IPS-15b (cell line): ENCODE measurements around the gene CCBE1.

Source experiments
- H3K27me3 ChIP-seq: one replicate; pipeline ENCODE4 v1.6.1; 2013; ENCODE audit warnings: low read length; ENCODE audit not compliant: control insufficient read depth, insufficient read depth
- H3K36me3 ChIP-seq: one replicate; pipeline ENCODE4 v1.6.1; 2013; ENCODE audit warnings: low read length; ENCODE audit not compliant: control insufficient read depth, insufficient read depth
- H3K4me1 ChIP-seq: one replicate; pipeline ENCODE4 v1.6.1; 2013; ENCODE audit warnings: mild to moderate bottlenecking, low read length; ENCODE audit not compliant: control insufficient read depth, insufficient read depth
- H3K4me3 ChIP-seq: one replicate; pipeline ENCODE4 v1.5.1; 2013; ENCODE audit warnings: low read depth, low read length
- H3K9ac ChIP-seq: one replicate; pipeline ENCODE4 v1.6.1; 2013; ENCODE audit warnings: low read depth, mild to moderate bottlenecking, low read length
- H3K9me3 ChIP-seq: one replicate; pipeline ENCODE4 v1.6.1; 2013; ENCODE audit warnings: mild to moderate bottlenecking, low read length; ENCODE audit not compliant: control insufficient read depth, insufficient read depth

Gene CCBE1

DNA sequence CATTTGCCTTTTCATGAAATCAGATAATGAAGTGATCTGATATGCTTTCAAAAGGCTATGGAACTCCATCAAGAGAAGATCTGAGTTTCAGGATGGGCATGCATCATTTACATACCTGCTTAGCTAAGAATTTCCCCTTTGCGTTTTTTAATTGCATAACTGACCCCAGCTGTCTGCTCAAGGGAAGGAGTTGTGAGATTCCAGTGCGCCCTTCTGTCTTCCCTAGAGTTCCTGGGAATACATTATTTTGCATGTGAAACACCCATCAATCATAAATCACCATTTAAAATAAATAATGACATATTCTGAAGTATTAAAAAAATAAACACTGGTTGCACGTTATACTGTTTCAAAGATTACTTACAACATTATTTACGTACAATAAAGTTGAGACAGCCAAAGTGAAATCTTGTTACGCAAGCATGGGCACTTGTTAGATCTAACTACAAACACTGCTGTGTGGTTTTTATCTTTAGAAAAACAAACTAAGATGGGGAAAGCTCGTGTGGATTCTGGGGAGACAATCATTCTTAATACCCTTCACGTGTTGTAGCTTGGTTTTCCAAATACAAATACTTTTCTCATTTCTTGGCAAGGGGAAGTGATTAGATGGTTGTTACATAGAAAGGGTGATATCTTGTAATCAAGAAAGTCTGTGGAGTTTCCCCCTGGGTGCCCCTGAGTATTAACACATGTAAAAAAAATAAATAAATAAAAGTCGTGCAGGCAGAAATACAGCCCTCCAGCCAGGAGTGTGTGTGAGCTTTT lies 212.5 kb downstream of the CCBE1 start:
- no peaks in the 10 kb centered on the region for H3K4me1 ChIP-seq
- no peaks in the 10 kb centered on the region for H3K36me3 ChIP-seq
- H3K9ac ChIP-seq, result no peak overlapping the region
- no peaks in the 10 kb centered on the region for H3K9me3 ChIP-seq
- H3K4me3 ChIP-seq, result no peak overlapping the region
- H3K27me3 ChIP-seq, result no peaks in the 10 kb centered on the region

DNA sequence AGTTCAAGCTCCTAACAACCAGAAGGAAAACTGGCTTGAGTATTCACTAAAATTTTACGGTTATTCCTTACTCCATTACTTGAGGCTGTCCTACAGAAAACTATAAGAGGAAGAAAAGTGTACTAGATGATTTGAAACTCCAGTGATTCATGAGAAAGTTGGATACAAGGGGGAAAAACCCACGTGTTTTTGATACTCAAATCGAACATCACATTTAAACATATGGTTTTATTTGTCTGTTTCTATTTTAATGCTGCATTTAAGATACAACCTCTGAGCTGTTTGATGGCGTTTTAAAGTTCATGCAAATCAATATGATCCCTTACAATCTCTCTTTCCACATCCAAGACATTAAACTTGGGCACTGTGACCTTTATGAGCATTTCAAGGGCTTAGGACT lies 213.1 kb downstream of the CCBE1 start:
- no peak overlapping the region for H3K9ac ChIP-seq
- H3K9me3 ChIP-seq, result no peaks in the 10 kb centered on the region
- no peaks in the 10 kb centered on the region for H3K4me1 ChIP-seq
- H3K36me3 ChIP-seq, result no peaks in the 10 kb centered on the region
- H3K4me3 ChIP-seq, result no peak overlapping the region
- no peaks in the 10 kb centered on the region for H3K27me3 ChIP-seq

DNA sequence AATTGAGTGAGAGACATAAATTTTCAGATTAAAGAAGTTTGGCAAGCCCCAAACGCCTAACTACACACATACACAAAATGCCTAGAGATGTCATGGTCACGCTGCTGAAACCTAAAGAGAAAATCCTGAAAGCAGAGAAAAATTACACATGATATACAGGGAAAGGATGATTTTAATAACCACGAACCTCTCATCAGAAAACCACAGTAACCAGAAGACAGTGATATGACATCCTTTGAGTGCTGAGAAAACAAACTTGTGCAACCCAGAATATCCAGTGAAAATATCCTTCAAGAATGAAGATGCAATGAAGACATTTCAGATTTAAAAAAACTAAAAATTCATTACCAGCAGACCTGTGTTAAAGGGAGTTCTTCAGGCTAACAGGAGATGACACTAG lies 215.8 kb downstream of the CCBE1 start:
- H3K9me3 ChIP-seq, result no peaks in the 10 kb centered on the region
- H3K27me3 ChIP-seq, result no peaks in the 10 kb centered on the region
- H3K9ac ChIP-seq, result no peak overlapping the region
- H3K4me3 ChIP-seq, result no peak overlapping the region
- no peaks in the 10 kb centered on the region for H3K36me3 ChIP-seq
- no peaks in the 10 kb centered on the region for H3K4me1 ChIP-seq

DNA sequence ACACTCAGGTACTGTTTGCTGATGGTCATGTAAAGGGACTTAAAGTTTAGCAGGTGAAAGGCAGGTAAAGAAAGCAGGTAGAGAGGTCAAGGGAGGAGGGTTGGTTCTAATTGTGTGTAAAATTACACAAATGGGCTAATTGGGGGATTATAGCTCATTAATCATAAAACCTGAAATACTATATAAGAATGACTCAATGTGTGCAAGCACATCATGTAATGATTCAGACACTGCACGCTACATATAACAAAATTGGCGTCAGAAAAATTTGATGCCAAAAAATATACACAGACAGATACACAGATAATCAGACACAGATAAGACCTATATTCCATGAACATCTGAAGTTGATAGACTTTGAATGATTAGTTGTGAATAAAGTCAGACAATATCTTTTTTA lies 217.4 kb downstream of the CCBE1 start:
- Histone ChIP-seq H3K9ac (no peak overlapping the region), H3K27me3 (no peaks in the 10 kb centered on the region), H3K9me3 (no peaks in the 10 kb centered on the region), H3K4me3 (no peak overlapping the region), H3K4me1 (no peaks in the 10 kb centered on the region), H3K36me3 (no peaks in the 10 kb centered on the region)

DNA sequence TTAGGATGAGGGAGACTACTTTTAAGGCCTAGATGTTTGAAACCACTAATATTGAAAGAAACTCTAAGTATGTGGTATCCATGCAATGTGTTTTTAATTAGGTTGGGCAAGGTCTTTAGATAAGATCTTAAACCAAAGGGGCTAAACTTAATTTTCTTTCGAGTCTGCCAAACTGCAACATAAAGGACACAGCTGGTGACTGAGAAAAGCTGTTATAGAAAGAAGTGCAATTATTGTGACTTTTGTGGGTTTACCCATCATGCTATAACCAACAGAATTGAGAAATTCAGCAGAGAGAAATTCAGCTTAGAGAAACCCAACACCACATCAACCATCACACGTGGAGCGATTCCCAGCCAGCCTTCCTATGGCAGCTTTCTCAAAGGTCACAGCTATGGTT lies 218.6 kb downstream of the CCBE1 start:
- H3K9me3 ChIP-seq, result no peaks in the 10 kb centered on the region
- no peaks in the 10 kb centered on the region for H3K4me1 ChIP-seq
- no peaks in the 10 kb centered on the region for H3K27me3 ChIP-seq
- H3K9ac ChIP-seq, result no peak overlapping the region
- H3K36me3 ChIP-seq, result no peaks in the 10 kb centered on the region
- no peak overlapping the region for H3K4me3 ChIP-seq

DNA sequence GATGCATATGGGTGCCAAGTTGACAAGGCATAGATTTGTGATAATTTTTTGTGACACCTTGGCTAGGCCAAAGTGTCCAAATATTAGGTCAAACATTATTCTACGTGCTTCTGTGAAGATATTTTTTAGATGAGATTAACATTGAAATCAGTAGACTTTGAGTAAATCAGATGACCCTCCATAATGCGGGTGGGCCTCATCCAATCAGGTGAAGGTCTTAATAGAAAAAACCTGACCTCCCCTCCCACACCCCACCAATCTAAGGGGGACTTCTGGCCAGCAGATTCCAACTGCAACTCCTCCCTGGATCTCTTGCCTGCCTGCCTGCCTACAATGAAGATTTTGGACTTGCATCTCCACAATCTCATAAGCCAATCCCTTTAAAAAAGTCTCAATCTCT lies 219.4 kb downstream of the CCBE1 start:
- Histone ChIP-seq H3K27me3 (no peaks in the 10 kb centered on the region), H3K36me3 (no peaks in the 10 kb centered on the region), H3K4me1 (no peaks in the 10 kb centered on the region)

DNA sequence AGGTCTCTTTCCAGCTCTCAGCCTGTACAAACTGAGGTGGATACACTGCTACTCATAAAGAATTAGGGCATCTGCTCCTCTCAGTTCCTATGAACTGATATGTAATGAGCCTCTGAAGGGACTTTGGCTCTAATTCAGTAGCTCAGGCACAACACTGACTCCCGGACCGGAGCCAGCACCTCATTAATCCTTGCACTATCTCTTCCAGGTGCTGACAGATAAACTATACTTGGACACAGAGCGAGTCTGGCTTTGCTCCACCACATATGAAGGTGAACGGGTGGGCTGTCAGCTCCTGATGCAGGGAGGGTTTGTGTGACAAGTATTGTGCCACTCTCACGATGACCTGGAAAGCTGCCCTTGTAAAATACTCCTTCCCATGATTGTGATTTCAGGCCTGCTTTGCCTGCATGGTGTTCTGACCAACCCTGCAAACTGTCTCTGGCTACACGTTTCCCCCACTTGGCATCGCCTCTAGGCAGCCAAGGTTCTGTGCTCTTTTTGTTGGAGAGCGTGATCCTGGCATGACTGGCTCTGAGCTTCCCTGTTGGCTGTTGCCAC lies 226.6 kb downstream of the CCBE1 start:
- Histone ChIP-seq H3K27me3 (no peaks in the 10 kb centered on the region), H3K4me3 (no peak overlapping the region), H3K36me3 (no peaks in the 10 kb centered on the region), H3K4me1 (no peaks in the 10 kb centered on the region), H3K9ac (no peak overlapping the region), H3K9me3 (no peaks in the 10 kb centered on the region)

More for the DNA sequence above, 219.4 kb downstream of the CCBE1 start:
- no peak overlapping the region for H3K9ac ChIP-seq
- no peaks in the 10 kb centered on the region for H3K9me3 ChIP-seq
- no peak overlapping the region for H3K4me3 ChIP-seq

DNA sequence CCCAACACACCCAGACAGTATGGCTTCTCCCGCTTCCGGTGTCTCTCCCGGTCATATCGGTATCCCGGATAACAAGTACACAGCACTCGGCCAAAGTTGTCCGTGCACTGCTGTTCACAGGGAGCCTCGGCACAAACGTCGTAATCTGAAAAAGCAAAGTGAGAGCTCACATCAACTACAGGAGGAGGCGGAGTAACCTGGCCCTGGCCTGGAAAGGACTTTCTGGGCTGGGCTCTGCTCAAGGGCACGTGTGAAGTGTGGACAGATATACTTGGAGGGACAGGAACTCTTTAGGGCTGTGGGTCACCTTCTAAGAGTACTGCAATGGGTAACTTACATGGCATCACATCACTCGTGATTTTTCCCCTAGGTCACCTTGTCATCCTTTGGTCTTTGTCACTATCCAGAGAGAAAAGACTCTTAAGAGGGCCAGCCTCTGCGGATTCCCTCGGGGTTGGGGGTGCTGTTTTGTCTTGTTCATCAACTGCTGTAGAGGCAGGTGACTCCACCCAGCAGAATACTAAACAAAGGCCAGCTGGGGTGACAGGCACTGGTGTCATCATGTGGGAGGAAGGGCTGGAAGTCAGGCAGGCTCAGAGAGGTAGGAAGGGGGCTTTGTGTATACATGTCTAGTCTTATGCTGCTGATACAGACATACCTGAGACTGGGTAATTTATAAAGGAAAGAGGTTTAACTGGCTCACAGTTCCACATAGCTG lies 227.6 kb downstream of the CCBE1 start:
- Histone ChIP-seq H3K9ac (no peak overlapping the region), H3K36me3 (no peaks in the 10 kb centered on the region)

DNA sequence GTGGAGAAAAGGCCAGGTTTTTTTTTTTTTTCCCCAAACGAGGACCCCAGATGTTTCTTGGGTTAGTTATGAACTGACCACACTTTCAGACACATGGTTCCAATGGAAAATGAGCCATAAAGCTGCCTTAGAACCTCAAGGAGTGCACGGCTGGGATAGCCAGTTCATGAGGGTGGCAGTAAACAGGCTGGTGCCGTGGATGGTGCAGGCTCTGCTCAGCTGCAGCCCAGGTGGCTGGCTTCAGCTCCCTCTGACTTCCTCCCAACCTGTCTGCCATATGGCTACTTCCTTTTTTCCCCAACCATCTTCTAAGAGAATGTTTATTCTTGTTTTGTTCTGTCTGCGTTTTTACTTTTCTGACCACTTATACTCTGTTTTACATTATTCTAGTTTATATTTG lies 228.4 kb downstream of the CCBE1 start:
- H3K36me3 ChIP-seq, result no peaks in the 10 kb centered on the region
- H3K27me3 ChIP-seq, result no peaks in the 10 kb centered on the region
- H3K4me1 ChIP-seq, result no peaks in the 10 kb centered on the region
- no peak overlapping the region for H3K9ac ChIP-seq
- no peaks in the 10 kb centered on the region for H3K9me3 ChIP-seq
- H3K4me3 ChIP-seq, result no peak overlapping the region

More for the DNA sequence above, 227.6 kb downstream of the CCBE1 start:
- Histone ChIP-seq H3K4me3 (no peak overlapping the region), H3K4me1 (no peaks in the 10 kb centered on the region), H3K27me3 (no peaks in the 10 kb centered on the region), H3K9me3 (no peaks in the 10 kb centered on the region)

DNA sequence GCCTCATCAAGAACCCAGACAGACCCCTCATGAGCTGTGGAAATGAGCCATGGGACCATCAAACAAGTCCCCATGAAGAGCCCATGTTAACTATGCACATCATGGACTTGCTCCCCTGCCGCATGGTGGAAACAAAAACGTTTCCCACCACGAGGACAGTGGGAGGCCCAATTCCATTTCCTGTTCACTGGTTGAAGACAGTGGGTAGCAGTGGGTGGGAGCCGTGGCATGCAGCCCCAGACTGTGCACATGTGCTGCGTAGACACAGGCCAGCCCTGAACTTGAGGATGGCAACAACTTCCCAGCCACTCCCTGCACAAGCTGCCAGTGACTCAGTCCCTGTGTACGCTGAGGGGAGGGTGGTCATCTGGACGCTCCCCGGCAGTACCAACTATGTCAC lies 229.7 kb downstream of the CCBE1 start:
- H3K36me3 ChIP-seq, result no peaks in the 10 kb centered on the region
- H3K9me3 ChIP-seq, result no peaks in the 10 kb centered on the region
- H3K4me3 ChIP-seq, result no peak overlapping the region
- no peaks in the 10 kb centered on the region for H3K4me1 ChIP-seq
- no peaks in the 10 kb centered on the region for H3K27me3 ChIP-seq
- no peak overlapping the region for H3K9ac ChIP-seq

DNA sequence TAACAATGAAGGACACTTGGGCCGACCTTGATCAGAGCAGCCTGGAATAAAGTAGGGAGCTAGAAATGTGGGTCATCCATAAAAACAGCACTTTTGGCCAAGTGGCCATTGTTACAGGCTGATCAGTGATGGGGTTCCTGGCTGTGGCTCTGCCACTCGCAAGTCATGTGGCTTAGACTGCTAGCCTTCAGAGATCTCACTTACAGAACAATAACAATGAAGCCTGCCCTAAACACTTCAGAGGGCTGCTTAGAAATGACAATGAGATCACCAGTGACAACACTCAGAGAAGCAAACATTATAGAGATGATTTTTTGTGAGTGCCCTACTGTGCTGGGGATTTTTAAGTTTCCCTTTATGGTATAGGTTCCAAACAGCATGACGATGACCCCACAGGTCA lies 230.2 kb downstream of the CCBE1 start:
- Histone ChIP-seq H3K4me3 (no peak overlapping the region), H3K9me3 (no peaks in the 10 kb centered on the region), H3K36me3 (no peaks in the 10 kb centered on the region), H3K27me3 (no peaks in the 10 kb centered on the region), H3K9ac (no peak overlapping the region), H3K4me1 (no peaks in the 10 kb centered on the region)

DNA sequence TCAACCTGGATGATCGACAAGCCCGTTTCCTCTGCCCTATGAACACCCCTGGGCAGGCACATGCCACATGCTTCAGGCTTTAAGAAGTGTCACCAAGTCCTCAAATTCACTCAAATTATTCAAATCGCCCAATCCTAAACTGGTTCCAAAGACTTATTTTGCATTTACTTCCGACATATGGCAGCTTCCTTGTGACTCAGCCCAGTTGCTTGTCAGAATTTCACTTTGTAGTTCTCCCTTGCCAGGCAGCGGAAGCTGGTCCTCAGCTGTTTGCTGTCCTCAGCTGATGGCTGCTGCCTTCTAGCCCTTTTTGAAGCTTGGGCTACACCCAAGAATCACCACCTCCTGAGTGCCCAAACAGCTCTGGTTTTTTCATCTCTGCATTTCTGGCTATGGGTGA lies 232.7 kb downstream of the CCBE1 start:
- H3K9ac ChIP-seq, result no peak overlapping the region
- H3K4me1 ChIP-seq, result no peaks in the 10 kb centered on the region
- no peaks in the 10 kb centered on the region for H3K27me3 ChIP-seq
- H3K36me3 ChIP-seq, result no peaks in the 10 kb centered on the region
- no peaks in the 10 kb centered on the region for H3K9me3 ChIP-seq
- no peak overlapping the region for H3K4me3 ChIP-seq
